HG03378 (cell line): ENCODE measurements around the gene SLC15A4.
A peak's percentile ranks its signal among the peaks of the same experiment; 100 is the strongest.

ENCODE experiments used
- ATAC-seq: cut with Tn5 transposase; IDR thresholded peaks from one replicate; pipeline ENCODE4 v1.9.1; 2021; ENCODE audit warnings: mild to moderate bottlenecking, moderate library complexity; ENCODE audit not compliant: unreplicated experiment

The SLC15A4 gene

DNA sequence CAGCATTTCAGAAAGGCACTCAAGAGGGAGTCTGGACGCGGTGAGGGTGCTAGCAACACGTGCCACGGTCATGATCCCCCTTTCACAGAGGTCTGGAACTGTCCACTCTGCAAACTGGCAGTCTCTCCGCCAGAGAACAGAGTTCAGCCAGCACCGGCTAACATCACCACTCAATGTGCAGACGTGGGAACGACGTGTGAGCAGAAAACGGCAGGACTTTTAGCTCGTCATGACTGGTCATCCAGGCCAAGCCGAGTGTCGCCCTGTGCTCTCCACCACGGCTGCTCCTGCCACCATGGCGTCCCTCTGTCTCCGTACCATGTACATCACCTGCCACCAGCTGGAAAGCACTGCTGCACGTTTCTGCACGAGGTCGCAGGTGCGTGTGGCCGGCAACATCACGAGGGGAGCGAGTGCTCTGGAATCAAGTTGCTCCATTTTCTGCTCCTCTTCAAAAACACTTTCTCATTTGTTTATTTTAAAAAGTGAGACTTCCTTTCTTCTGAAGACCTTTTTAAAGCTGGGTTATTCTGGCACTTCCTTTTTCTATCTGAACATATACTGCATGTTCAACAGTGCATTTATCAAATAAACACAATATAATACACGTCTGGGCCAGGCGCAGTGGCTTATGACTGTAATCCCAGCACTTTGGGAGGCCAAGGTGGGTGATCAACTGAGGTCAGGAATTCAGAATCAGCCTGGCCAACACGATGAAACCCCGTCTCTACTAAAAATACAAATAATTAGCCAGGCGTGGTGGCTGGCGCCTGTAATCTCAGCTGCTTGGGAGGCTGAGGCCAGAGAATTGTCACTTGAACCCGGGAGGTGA, 28.0 kb downstream of the SLC15A4 start:
- ATAC-seq = no peak

DNA sequence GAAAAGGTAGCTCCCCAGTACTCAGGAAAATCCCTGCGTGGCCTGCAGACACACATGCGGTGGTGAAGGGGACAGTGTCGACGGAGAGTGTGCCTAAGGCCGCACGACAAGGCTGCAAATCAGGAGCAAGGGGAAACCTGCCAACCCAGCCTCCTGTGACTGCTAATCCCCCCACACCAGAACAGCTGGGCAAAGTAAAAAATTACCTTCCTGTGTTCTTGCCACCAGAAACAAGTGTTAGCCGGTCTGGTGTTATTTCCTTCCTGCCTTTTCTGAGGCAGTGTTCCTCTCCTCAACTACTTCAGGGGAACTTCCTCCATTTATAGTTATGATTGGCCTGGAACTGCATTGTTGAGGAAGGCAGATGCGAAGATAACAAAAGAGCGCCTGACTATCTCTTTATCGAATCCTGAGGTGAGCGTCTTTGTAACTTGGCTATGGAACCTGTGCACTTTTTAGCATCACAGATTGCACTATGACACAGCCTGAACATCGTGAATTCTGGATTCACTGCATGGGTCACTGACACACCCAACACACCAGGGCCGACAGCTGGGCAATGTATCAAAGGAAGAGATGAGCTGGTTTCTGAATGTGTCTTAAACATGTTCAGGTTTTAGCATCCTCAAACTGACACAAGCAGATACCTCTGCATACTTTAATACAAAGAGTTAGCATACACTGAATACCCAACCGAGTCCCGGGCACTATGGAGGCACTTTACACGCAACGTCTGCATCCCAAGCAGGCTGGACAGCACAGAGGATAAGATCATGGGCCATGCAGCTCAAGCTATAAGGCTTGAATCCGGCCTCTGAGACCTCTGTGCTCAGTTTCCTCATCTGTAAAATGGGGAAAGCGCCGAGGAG, 28.9 kb downstream of the SLC15A4 start:
- ATAC-seq = no peak

DNA sequence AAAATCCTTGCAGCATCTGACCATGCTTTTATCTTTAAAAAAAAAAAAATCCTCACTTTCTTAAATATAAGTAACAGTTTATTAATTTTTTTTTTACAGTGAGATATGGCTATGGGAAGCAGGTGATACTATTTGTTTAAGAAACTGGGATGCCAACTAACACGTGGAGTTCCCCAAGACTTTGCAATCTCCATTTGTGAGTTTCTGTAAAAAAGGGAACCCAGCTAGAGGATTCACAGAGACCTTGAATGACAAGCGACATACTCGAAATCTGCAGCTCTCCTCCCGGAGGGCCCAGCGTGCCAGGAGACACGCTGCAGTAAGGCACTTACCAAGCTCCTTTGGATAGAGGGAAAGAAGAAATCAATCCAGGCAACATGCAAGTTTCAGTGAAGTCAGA, 30.1 kb downstream of the SLC15A4 start:
- no peak for ATAC-seq

DNA sequence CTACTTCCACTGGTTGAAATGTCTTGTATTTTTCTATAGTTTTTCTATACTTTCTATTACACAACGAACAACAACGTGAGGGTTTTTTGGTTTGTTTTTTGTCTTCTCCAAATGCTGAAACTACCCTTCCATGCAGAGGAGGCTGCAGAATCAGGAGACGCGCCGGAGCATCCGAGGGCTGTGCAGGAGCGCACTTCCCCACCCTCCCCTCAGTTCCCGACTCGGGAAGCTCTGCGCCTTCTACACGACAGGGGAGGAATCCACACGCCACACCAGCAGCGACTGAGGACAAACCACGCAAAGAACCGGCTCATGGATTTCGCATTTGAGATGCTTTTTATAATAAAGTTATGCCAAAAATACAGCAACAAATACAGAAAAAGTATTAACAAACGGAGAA, 30.9 kb downstream of the SLC15A4 start:
- ATAC-seq = no peak

DNA sequence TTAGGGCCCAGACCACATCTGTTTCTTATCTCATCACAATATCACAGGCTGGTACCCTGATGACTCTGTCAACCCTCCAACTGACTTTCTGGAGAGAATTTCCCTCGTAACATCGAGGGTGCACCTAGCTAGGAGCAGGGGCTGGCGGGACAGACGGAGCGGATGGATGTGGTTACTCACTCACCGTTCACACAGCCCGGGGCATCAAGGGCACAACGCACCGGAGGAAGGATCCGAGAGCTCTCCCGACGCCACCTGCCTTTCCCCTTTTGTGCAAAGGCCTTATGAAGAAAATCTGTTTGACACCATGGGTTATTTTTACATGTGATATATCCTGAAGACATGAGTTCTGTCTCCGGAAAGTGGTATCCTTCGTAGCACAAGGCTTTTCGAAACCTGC, 31.4 kb downstream of the SLC15A4 start:
- ATAC-seq = no peak

DNA sequence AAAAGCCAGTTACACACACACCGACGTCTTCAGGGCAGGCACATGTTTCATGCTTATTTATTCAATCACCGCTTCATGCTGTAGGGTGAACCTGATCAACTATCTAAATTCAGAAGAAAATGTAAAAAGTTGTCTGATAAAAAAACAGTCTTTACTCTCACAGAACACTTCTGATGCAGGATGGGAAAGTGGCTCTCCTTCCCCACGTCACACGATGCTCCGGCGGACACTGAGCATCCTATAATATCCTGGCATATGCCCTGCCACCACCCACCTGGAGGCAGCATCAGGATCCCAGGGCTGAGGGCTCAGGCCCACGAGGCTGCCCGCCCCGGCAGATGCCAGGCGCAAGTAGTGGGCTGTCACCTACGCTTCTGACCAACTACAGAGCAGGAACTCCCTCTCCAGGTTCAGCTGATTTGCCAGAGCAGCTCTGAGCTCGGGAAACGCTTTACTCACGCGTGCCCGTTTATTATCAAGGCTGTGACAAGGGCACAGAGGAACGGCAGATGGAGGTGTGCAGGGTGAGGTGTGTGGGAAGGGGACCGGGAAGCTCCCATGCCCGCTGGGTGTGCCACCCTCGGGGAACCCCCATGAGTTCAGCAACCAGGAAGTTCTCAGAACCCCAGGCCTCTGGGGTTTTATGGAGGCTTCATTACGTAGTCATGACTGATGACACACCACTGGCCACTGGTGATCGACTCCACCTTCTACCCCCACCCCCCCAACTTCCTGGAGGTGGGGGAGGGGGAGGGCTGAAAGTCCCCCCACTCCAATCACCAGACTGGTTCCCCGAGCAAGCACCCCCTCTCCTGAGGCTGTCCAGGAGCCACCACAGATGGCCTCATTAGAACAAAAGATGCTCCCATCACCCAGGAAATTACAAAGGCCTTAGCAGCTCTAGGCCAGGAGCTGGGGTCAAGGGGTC, 32.1 kb downstream of the SLC15A4 start:
- peak; percentile 35 for ATAC-seq

DNA sequence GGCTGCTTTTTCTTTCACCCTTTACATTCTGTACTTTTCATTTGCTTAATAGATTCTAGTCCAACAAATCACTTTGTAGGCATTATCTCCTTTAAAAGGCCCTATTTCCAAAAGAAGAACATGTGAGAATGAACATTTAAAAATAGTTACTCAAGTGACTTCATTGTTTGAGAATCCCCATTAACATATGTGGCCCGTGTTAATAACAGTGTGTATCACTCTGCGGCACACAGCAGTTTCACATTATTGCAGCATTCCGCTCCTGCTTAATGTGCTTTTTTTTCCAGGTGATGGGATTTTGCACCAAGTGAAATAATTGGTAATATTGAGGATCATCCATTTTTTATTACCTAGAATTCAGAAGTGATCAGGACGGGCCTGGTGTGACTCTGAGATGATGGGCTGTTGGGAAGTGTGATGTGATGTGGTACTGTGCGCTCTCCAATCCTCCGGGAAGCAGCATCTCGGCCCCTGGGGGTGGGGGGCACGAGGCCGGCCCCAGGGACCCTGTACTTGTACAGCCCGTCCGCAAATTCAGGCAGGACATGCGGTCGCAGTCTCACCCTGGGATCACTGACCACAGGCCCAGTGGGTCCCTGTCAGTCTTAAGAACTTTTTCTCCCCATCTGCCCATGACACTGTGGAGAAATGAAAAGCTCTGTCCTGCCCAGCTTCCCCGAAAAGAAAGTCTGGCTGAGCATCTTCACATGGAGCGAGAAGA, 32.9 kb downstream of the SLC15A4 start:
- ATAC-seq = no peak

DNA sequence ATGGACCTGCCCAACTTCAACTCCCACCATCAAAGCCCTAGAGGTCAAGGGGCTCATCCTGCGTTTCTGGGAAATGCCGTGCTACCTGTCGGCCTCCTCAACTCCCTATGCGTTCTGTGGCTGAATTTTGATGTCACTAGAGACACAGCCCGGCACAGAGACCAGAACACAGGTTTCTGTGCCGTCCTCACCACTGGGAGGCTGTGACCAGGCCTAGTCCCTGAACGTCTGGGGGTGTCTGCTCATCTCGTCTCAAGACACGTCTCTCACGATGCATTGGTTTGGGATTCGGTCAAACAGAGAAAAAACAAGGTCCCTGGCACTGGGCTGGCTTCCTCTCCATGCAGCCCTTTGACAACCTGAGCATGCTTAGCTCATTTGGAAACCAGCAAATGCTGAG, 33.5 kb downstream of the SLC15A4 start:
- ATAC-seq = no peak

DNA sequence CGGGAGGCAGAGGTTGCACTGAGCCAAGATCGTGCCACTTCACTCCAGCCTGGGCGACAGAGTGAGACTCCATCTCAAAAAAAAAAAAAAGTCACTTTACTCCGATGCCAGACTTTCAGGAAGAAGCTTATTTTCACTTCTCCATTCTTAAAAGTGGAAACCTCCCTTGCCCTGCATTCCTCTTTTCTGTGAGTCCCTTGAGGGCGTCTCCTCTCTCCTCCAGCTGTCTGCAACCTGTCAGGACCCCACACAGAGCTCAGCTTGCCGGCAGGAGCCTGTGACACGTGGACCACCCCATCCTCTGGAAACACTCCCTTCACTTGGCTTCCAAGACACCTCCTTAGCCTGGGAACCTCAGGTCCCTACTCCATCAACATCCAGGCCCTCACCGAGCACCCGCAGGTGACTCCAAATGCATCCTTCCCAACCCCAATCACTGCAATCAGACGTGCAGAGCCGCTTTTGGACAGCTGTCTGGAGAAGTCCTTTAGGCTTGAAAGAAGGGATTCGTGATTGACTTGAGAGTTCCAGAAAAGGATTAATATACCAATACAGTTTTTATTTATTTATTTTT, 34.3 kb downstream of the SLC15A4 start:
- no peak for ATAC-seq

DNA sequence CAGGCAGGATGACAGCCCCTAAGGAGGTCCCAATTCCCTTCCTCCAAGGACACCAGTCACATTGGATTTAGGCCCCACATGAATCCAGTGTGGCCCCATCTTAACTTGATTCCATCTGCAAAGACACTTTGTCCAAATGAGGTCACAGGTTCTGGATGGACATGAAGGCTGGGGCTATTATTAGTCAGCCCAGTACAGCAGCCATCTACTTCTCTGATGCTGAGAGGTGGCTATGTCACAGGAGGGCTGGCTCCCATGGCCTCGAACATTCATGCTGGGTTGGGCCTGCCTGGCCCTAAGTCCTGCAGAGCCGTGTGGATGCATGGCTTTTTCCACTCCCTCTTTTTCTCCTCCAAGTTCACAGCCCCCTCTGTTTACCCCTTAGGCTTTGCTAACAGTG, 35.9 kb downstream of the SLC15A4 start:
- ATAC-seq = no peak

DNA sequence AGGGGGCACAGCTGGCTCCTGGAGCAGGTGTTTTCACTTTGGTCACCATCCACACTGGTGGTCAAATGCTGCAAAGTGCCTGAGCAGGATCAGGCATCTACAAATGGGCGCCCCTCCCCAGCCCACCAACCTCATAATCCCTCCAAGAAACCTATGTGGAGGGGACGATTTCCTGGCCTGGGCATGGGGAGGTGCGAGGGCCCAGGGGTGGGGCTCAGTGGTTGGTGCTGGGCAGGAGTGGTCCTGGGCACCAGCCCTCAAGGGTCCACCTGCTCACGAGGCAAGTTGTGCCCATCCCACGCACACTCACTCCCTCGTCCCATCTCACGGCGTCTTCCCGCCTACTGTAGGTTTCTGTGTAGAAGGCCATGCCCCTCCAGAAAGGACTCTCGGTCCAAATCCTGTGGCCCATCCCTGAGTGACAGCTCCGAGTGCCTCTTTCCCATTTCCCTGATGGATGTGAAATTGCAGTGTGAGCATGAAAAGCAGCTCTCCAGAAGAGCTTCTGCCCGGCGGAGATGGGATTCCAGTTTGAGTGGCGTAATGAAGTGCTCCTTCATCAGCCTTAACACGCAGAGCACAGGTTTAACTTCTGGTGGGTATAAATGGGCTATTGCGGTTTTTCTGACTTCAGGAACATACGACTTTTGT, 36.9 kb downstream of the SLC15A4 start:
- ATAC-seq = no peak

DNA sequence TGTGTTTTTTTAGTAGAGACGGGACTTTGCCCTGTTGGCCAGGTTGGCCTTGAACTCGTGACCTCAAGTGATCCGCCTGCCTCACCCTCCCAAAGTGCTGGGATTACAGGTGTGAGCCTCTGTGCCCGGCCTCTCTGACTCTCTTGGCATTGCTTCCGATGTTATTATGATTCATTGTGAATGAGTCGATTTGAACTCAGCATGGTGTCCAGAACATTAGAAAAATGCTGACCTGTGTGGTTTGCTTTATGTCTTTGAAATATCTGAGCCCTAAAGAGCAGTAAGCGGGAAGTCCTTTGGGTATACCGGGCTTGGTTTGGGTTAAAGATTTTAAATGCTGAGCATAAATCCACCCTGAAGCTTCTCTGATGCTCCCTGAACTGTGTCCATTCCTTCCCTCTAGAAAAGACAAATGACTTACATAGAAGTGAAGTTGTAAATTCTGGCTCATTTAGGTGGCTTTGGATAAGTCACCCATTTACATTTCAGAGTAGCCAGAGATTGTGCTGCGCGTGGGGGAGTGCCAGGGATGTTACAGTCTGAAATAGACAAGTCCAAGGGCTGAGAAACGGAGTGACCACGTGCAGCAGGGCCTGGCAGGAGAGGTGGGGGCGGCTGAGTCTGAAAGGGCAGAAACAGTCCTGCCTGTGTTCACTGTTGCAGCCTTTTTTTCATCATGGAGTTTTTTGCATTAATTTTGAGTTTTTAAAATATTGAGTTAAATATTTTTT, 39.6 kb downstream of the SLC15A4 start:
- no peak for ATAC-seq

DNA sequence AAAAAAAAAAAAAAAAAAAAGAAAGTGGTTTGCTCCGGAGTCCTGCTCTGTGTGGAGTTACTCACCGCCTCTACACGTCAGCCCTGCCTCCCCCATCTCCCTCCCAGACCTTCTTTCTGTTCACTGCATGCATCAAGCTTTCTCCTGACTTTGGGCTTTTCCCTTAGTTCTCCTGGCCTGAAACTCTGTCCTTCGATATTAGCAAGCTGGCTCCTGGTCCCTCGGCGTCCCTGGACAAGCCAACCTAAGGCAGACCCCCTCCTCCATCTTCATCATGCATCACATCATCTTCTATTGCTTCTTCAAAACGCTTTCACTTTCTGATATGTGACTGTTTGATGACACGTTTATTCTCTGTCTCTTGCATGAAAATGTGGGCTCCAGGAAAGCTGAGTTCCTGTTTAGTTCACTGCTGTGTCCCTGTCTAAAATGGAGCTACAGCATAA, 40.6 kb downstream of the SLC15A4 start:
- ATAC-seq = peak; percentile 82

DNA sequence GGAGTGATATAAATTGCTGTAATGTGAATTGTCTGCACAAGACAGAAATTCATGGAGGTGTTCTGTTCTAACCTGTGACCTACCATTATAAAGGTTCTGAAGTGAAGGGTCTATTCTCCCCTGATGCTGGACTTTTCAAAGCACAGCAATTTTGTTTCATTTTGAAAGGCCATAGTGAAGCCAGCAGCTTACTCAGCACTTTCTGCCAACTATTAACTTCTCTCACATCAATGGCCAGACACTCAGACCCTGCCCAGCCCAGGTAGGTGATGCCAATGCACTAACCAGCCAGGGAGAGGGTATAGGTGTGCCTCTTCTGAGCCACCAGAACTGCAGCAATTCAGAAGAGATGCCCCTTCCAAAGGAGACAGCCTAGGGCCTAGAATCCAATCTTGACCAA, 43.9 kb downstream of the SLC15A4 start:
- no peak for ATAC-seq

DNA sequence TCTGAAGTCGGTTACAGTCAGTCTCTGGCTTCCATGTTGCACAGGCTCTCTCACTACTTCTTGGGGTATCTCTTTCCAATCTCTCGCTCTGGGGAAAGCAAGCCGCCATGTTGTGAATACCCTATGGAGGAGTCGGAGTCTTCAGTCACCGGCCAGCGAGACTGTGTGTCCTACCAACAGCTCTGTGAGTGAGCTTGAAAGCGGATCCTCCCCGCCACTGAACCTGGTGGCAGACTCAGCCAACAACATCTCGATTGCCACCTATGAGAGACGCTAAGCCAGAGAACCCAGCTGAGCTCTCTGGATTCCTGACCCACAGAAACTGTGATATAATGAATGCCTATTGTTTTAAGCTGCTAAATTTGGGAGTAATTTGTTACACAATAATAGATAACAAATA, 51.5 kb downstream of the SLC15A4 start:
- ATAC-seq = no peak

DNA sequence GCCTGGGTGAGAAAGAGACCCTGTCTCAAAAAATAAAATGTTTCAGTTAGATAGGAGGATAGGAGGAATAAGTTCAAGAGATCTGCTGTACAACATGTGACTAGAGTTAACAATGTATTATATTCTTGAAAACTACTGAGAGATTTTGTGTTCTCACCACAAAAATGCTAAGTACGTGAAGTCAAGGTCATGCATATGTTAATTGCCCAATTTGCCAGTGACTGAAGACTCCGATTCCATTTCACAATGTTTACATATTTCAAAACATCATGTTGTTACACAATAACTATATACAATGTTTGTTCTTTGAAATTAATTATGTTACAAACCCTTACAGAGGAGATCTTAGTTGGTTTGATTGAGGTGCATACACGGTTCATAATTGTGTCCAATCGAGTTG, 52.1 kb downstream of the SLC15A4 start:
- no peak for ATAC-seq

DNA sequence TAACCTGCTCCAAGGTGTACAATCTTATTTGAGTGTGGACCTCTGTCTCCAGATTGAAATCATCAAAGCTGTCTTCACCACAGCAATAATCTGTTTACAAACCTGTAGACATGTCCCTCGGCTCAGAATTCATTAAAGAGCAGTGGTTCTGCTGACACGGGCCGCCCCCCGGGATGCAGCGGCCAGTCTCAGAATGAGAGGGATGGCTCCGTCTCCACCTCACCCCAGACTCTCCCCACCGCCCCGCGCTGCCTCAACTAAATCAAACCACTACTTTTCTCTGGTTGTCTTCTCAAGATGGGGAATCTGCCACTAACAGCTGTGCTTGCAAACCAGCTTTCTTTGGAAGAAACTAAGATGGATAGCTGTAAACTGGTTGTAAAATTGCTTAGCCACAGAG, 56.2 kb downstream of the SLC15A4 start:
- ATAC-seq = no peak

DNA sequence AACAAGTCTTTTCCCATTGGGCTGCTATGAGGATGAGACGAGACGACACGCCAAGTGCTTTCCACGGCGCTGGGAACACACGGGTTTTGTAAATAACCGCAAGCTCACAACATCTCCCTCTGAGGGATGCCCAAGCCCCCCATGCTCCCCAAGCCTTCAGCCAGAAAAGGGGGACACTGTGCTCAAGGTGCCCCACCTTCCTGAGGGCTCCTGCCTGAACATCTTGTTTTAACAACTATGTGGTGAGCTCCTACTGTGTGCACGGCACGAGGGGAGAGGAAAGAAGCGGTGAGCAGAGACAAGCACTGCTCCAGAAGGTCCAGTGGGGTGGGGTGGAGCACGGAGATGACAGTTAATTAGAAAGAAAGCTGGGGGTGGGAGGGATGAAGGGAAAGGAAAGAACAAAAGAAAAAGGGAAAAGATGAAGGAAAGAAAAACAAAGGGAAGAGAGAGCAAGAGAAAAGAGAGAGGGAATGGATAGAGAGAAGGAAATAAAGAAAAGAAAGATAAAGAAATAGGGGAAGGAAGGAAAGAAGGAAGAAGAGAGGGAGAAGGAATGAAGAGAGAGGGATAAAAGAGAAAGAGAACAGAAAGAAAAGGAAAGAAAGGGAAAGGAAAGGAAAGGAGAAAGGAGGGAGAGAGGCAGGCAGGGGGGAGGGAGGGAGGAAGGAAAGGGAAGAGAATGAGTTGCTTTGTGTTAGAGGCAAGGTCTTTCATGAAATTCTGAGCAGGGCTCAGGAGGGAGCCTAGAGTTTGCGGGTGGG, 56.8 kb downstream of the SLC15A4 start:
- no peak for ATAC-seq
